OCI-M2 (cell line): ENCODE measurements around the gene SMAD4.
A peak's percentile ranks its signal among the peaks of the same experiment; 100 is the strongest.
"Not testable (repeated sequence)": the region's sequence is repeated elsewhere in the genome, so short reads cannot be mapped to it uniquely, and the experiment has no call there.

Source experiments
- DNase-seq: peaks from one replicate; lab custom pipeline; 2025; ENCODE audit not compliant: unreplicated experiment; lab: John Stamatoyannopoulos, UW

Gene SMAD4

DNA sequence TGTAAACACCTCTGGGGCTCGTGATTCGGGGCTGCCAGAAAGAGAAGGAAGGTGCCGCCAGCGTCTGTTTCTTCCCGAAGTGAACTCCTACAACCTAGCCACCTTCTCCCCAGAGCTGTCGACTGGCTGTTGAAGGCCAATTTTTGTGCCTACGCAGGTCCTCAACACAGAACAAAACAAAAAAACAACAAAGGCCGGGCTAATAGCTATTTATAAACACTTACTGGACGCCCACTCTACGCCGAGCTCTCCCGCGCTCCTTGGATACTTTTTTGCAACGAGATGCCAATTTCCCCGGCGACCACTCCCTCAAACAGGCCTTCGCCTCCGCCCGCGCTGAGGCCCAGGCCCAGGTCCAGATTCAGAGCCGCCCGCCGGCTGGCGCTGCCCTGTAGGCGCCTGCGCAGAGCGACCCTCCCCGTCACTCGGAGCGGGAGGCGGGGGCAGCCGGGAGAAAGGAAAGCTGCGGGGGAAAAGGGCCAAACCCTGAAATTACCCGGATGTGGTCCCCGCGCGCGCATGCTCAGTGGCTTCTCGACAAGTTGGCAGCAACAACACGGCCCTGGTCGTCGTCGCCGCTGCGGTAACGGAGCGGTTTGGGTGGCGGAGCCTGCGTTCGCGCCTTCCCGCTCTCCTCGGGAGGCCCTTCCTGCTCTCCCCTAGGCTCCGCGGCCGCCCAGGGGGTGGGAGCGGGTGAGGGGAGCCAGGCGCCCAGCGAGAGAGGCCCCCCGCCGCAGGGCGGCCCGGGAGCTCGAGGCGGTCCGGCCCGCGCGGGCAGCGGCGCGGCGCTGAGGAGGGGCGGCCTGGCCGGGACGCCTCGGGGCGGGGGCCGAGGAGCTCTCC, at the start of gene SMAD4:
Gene SMAD4 (plus strand): TSS at position 520 of the 843 bp plus-strand sequence. CDS start 16,834 bp downstream, outside the sequence.
- DNase-seq, result no peak

- no peak for DNase-seq
Measured at GRCh38 chr18:50981381-50981780, 48.6 kb upstream of the SMAD4 start.

DNA sequence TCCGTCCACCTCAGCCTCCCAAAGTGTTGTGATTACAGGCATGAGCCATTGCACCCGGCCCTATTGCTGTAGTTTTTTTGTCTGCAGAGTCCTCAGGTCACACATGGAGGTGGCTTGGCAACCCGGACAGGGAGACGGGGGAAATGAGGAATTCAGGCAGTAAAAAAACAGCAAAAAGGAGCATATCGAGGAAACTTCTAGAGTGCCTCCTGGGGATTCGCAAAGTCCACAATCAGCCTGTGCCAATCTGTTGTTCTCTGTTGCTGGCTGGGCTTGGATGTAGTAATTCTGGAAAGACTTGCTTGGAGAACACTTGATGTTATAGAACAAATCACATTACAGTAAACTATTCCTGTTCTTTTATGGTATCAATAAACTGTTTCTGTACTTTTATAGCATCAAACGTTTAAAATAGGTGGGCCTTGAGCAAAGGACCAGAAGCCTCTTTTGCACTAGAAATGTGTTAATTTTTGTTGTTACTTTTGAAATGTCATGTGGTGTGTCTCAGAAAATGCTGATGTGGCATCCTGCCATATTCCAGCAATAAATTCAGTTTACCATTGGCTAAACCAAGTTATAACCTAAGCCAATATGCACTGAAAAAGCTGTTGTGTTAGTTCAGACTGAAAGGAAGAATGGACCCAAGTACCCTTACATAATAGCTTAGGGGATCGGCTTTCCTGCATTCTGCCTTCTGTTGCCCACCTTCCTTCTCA, 47.8 kb upstream of the SMAD4 start:
- DNase-seq, result no peak

GRCh38 chr18:50982802-50983179, 47.2 kb upstream of the SMAD4 start:
- DNase-seq, result no peak

DNA sequence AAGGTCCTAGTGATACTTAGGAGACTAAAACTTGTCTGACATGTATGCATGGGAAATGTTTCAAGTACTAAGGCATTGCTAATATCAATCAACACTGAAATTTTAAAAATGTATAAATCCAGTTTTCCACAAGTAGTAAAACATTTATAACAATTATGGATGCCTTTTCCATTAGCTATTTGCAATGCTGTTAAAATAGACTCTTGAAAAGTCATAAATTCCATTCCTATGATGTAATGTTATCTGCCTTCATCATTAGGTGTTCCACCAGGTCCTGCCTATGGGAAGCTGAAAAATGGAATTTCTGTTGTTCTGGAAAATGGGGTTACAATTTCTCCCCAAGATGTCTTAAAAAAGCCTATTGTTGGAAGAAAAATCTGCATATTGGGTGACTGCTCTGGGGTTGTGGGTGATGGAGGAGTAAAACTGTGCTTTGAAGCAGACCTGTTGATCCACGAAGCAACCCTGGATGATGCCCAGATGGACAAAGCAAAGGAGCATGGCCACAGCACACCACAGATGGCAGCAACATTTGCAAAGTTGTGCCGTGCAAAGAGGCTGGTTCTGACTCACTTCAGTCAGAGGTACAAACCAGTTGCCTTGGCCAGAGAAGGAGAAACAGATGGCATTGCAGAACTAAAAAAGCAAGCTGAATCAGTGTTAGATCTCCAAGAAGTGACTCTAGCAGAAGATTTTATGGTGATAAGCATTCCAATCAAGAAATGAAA, 43.5 kb upstream of the SMAD4 start:
- no peak for DNase-seq

- no peak for DNase-seq
Measured at GRCh38 chr18:50987261-50987660, 42.8 kb upstream of the SMAD4 start.

GRCh38 chr18:50989711-50990110, 40.3 kb upstream of the SMAD4 start:
- DNase-seq, result no peak

- DNase-seq, result no peak
Measured at GRCh38 chr18:50992351-50992762, 37.7 kb upstream of the SMAD4 start.

DNA sequence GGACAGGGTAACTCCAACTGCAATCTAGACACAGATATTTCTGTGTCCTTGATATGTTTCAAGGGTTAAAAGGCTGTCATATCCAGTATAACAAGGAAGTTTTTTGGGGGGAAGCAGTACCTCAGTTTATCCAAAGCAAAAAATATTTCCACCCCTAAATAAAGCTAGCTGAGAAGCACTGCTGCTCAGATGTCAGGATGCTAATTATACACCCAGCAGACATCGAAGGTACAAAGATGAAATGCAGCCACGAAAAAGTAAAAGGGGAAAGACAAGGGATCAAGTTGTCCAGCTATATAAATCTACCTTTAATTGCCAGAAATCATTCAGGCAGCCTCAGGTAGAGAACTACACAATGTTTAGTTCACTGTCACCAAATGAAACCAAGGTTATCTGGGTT, 36.0 kb upstream of the SMAD4 start:
- DNase-seq, result no peak

GRCh38 chr18:51003174-51003573, 26.8 kb upstream of the SMAD4 start:
- DNase-seq, result not testable (repeated sequence)

GRCh38 chr18:51006061-51006818, 23.8 kb upstream of the SMAD4 start:
- DNase-seq, result no peak

- peak; percentile 39 for DNase-seq
Measured at GRCh38 chr18:51006948-51007789, 22.8 kb upstream of the SMAD4 start.

DNA sequence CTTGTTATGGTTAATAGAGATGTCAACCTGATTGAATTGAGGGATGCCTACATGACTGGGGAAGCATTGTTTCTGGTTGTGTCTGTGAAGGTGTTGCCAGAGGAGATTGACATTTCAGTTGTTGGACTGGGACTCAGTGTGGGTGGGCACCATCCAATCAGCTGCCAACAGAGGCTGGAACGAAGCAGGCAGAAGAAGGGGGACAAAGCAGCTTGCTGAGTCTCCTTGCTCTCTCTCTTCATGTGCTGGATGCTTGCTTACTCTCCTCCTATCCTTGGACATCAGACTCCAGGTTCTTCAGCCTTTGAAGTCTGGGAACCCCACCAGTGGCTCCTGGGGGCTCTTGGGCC, 22.2 kb upstream of the SMAD4 start:
- no peak for DNase-seq

GRCh38 chr18:51009072-51009471, 20.9 kb upstream of the SMAD4 start:
- no peak for DNase-seq

DNA sequence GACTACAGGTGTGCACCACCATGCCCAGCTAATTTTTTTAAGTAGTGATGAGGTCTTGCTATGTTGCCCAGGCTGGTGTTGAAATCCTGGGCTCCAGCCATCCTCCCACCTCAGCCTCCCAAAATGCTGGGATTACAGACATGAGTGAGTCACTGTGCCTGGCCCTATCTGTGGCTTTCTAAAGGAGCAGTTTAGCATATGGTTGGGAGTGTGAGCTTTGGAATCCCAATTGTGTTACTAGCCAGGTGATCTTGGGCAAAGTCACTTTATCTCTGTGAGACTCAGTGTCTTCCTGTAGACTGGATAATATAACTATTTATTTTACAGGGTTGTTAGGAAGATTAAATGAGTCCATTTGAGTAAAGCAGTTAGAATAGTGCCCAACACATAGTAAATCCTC, 19.8 kb upstream of the SMAD4 start:
- no peak for DNase-seq

DNA sequence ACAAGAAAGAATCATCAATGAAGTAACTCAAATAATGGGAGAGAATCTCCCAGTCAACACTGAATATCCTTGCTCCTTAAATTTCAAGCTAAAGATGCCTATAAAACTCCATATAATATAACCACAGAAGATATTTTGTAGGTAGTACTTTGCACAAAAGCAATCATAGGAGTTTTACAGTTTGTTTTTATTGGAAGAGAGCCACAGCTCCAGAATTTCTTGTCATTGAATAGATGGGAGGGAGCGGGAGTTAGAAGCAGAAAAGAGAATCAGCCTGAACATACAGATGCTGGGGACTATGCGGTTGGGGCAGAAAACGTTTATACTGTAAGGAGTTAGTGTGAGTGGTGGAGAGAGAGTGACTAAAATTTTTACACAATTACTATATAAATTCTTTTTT, 18.3 kb upstream of the SMAD4 start:
- DNase-seq, result no peak

- no peak for DNase-seq
Measured at GRCh38 chr18:51012441-51012840, 17.6 kb upstream of the SMAD4 start.

GRCh38 chr18:51013259-51013658, 16.8 kb upstream of the SMAD4 start:
- DNase-seq, result no peak

GRCh38 chr18:51017140-51017879, 12.7 kb upstream of the SMAD4 start:
- no peak for DNase-seq
